Mucosa of descending colon (tissue), 3 donors: ENCODE measurements around the gene MMP8. TPM values are rescaled to one million over a fixed set of nuclear protein-coding genes. Genes with fewer than 3 reads are reported as not detected.

ENCODE experiments used
- ATAC-seq: fragments of 200-7000 bp; cut with Tn5 transposase; one replicate; pipeline ENCODE4 v1.9.1; 2020; ENCODE audit warnings: mild to moderate bottlenecking, moderate library complexity
- DNase-seq, 3 donors: peaks; one replicate each; pipeline ENCODE4 v3.0.0-alpha.2; 2020
- H3K36me3 ChIP-seq: fragments of 200-600 bp; one replicate; pipeline ENCODE4 v1.8.0; 2021; ENCODE audit warnings: low read depth, mild to moderate bottlenecking
- H3K4me1 ChIP-seq: fragments of 200-600 bp; one replicate; pipeline ENCODE4 v1.8.0; 2021; ENCODE audit warnings: low read depth, mild to moderate bottlenecking
- H3K4me3 ChIP-seq: fragments of 200-600 bp; one replicate; pipeline ENCODE4 v1.8.0; 2021; ENCODE audit warnings: mild to moderate bottlenecking
- H3K9me3 ChIP-seq: fragments of 200-600 bp; one replicate; pipeline ENCODE4 v1.8.0; 2021; ENCODE audit warnings: mild to moderate bottlenecking
- intact Hi-C, 2 donors: fragments of 100-400 bp; cut with DNase I in 1 of 2; cut with micrococcal nuclease in 1 of 2; formaldehyde crosslinking; loops; one replicate each; pipeline versions ENCODE4 v1.11.0 to v1.11.1; 2022; cut with DNase I, micrococcal nuclease
- total RNA-seq, 3 donors: library from RNA; stranded (reverse); fragmentation: NEBNext Ultra II Directional in 2 of 3; extraction: Animal tissue kit (Norgen Biotek cat#: 25700) in 2 of 3; gene quantifications; one replicate each; pipeline versions ENCODE4 v1.2.1 to v1.2.4, GENCODE V29; 2021 to 2023
- TF ChIP-seq, protein P1 (sequence below): fragments of 200-600 bp; IDR thresholded peaks from one replicate; pipeline ENCODE4 v1.8.0; 2022; ENCODE audit warnings: antibody characterized with exemption, mild to moderate bottlenecking
- donor health status: DM: no; HTN: no; CAD: no; lungs with moderate emphysema.
- donor health status: DM: no; HTN: no; CAD: no.
- donor health status: DM: no; HTN: yes; CAD: no.

Gene MMP8
- total RNA-seq, 3 donors from 2014 or later, result not detected

- ATAC-seq, result no peak
- no peak for DNase-seq
- TF ChIP-seq, protein P1, sequence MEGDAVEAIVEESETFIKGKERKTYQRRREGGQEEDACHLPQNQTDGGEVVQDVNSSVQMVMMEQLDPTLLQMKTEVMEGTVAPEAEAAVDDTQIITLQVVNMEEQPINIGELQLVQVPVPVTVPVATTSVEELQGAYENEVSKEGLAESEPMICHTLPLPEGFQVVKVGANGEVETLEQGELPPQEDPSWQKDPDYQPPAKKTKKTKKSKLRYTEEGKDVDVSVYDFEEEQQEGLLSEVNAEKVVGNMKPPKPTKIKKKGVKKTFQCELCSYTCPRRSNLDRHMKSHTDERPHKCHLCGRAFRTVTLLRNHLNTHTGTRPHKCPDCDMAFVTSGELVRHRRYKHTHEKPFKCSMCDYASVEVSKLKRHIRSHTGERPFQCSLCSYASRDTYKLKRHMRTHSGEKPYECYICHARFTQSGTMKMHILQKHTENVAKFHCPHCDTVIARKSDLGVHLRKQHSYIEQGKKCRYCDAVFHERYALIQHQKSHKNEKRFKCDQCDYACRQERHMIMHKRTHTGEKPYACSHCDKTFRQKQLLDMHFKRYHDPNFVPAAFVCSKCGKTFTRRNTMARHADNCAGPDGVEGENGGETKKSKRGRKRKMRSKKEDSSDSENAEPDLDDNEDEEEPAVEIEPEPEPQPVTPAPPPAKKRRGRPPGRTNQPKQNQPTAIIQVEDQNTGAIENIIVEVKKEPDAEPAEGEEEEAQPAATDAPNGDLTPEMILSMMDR, result no peak
- H3K36me3 ChIP-seq, result no peaks in the 10 kb centered on the region
- H3K4me1 ChIP-seq, result no peaks in the 10 kb centered on the region
- no peak overlapping the region for H3K4me3 ChIP-seq
- H3K9me3 ChIP-seq, result no peaks in the 10 kb centered on the region
- intact Hi-C loops, result no loop called here
Measured at GRCh38 chr11:102763440-102763839, 38.7 kb upstream of the MMP8 start.

DNA sequence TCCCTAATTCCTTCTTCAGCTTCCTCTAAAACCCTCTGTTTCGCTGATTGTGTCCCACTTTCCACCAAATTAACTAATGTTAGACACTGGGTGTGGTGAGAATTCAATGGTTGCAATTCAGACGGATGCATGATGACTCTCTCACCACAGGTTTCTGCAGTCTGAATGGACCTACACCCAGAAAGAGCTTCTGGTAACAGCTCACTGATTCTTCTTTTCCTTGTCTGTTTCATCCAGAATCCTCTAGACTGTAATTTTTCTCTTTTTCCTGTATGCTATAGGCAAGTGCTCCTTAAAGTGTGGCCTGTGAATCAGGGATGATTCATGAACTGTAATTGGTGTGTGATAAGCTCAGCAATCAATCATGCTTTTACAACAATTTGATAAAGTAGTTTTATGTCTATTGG lies 37.6 kb upstream of the MMP8 start:
- Histone ChIP-seq H3K4me3 (no peak overlapping the region), H3K4me1 (no peaks in the 10 kb centered on the region), H3K36me3 (no peaks in the 10 kb centered on the region), H3K9me3 (no peaks in the 10 kb centered on the region)
- no peak for DNase-seq
- no peak for ATAC-seq
- intact Hi-C loops, result no loop called here
- TF ChIP-seq, protein P1, result no peak

DNA sequence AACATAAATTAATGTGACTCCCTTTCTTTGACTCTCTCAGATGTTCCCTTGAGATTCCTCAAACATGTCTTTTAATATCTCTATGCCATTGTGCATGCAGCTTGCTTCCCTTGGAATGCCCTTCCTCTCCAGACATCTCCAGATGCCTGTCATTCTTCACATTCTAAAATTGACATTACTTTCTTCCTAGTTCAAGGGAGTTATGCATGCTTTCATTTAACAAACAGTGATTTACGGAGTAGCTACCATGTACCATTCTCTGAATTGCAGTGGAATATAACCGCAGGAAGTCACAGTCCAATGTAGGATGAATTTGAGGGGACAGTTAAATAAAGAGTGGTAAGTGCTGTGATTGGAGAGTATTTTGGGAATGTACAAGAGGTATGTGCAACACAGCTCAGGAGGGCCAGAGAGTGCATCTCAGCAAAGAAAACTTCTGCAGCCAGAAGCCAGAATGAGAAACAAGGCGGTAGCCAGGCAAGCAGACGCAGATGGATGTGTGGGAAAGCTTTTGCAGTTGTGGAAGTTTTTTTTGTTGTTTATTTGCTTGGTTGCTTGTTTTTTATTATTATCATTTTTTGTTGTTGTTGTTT lies 37.0 kb upstream of the MMP8 start:
- H3K4me3 ChIP-seq, result no peak overlapping the region
- H3K9me3 ChIP-seq, result no peaks in the 10 kb centered on the region
- no peak for ATAC-seq
- intact Hi-C loops, result no loop called here
- TF ChIP-seq, protein P1, result no peak
- no peak for DNase-seq
- H3K36me3 ChIP-seq, result no peaks in the 10 kb centered on the region
- H3K4me1 ChIP-seq, result no peaks in the 10 kb centered on the region

DNA sequence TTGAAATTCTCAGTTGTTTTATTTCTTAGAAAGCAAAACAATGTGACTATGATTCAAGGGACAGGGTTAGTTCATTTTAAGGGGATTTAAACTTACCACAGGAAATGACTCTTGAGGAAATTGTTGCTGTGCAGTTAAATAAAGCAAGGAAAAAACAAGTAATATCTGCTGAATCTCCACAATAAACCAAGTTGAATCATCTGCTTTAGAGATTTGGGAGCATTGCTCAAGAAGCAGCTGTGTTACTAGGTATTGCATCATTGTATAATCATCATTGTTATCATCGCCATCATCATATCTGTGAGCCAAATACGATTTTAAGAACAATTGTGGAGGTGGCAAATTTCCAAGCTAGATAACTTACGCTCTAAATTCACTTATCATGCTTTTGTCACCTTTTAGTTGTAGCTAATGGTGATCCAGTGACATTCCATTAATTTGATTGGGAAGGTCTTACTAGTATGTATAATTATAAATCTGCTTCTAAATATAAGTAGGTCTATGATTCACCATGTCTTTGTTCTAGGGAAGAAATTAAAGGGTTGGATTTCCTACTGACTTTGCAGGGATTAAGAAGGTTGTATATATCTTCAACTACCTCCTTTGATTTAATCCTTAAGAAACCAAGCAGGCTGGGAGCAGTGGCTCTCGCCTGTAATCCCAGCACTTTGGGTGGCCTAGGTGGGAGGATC lies 35.7 kb upstream of the MMP8 start:
- Histone ChIP-seq H3K9me3 (no peaks in the 10 kb centered on the region), H3K4me3 (no peak overlapping the region), H3K4me1 (no peaks in the 10 kb centered on the region), H3K36me3 (no peaks in the 10 kb centered on the region)
- TF ChIP-seq, protein P1, result no peak
- intact Hi-C loops, result no loop called here
- DNase-seq, result no peak
- peak; percentile 44 for ATAC-seq

DNA sequence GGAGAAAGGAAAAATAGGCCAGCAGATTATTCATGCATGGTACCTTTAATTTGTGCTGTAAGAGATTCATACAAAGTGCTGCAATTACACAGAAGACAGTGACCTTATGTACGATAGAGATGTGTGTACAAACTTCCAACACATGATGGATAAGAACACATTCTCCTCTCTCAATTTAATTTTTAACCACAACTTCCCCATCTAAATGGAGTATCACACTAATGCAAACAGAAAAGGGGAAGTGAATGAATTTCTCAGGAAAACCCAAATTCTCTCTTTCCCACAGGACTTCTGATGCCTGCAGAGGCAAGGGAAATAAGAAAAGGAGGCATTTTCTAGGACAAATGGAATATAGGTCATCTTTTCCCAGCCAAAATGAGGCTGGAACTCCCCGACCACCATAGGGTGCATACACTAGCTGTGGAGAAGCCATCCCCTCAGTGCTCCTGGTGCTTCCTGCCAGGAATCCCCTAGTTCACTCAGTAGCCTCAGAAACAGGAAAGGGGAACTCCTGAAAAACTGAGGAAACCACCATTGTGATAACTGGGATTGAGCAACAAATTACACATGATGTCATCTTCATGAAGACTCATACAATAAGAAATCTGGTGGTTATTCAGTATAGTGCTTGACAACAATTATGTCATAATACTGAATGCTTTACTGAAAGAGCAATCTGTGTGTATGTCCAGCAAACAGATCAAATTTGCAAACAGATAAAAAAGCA lies 33.2 kb upstream of the MMP8 start:
- H3K4me3 ChIP-seq, result no peak overlapping the region
- no peaks in the 10 kb centered on the region for H3K4me1 ChIP-seq
- TF ChIP-seq, protein P1, result no peak
- no peaks in the 10 kb centered on the region for H3K36me3 ChIP-seq
- intact Hi-C loops, result no loop called here
- DNase-seq (no peak), ATAC-seq (peak; percentile 48)
- no peaks in the 10 kb centered on the region for H3K9me3 ChIP-seq
